Keratinocyte (primary cell): ENCODE results near the gene WWC2. TPM values are rescaled to one million over a fixed set of nuclear protein-coding genes. Genes with fewer than 3 reads are reported as not detected.

Experiments
- DNase-seq: peaks from one replicate; pipeline ENCODE4 v3.0.0-alpha.2; 2011; ENCODE audit warnings: low read depth, missing footprints, low spot score
- FAIRE-seq: peaks from 2 replicates; lab custom pipeline; 2011; peaks lifted over from hg19 to GRCh38; lab: Jason Lieb, UNC
- H2AFZ ChIP-seq: 2 replicates; pipeline ENCODE4 v1.6.0; 2012; ENCODE audit warnings: low read length, control low read depth, inconsistent platforms; ENCODE audit not compliant: control insufficient read depth
- H3K27ac ChIP-seq: 2 replicates; pipeline ENCODE4 v1.5.1; 2011; ENCODE audit warnings: low read length; ENCODE audit not compliant: control insufficient read depth, insufficient read depth
- H3K27me3 ChIP-seq: 3 replicates; pipeline ENCODE4 v1.6.0; 2011; ENCODE audit warnings: low read length; ENCODE audit not compliant: control insufficient read depth, insufficient read depth; ENCODE audit errors: extremely low read depth
- H3K36me3 ChIP-seq, 2 experiments: 2 replicates in 1 of 2; 3 replicates in 1 of 2; pipeline ENCODE4 v1.5.1; 2011; ENCODE audit warnings: low read length in 2 of 2, mild to moderate bottlenecking in 1 of 2; ENCODE audit not compliant: control insufficient read depth in 2 of 2, insufficient read depth in 2 of 2; ENCODE audit errors: extremely low read depth in 1 of 2
- H3K4me1 ChIP-seq: 3 replicates; pipeline ENCODE4 v1.5.1; 2011; ENCODE audit warnings: low read length; ENCODE audit not compliant: control insufficient read depth, insufficient read depth; ENCODE audit errors: extremely low read depth
- H3K4me2 ChIP-seq: 3 replicates; pipeline ENCODE4 v1.6.0; 2011; ENCODE audit warnings: low read depth, low read length; ENCODE audit not compliant: control insufficient read depth, insufficient read depth; ENCODE audit errors: extremely low read depth
- H3K4me3 ChIP-seq, 3 experiments: fragments of 200-600 bp in 1 of 3; sonication (generic) in 1 of 3; 2 replicates in 2 of 3; 3 replicates in 1 of 3; pipeline ENCODE4 v1.5.1; 2011 to 2016; ENCODE audit warnings: low read length in 3 of 3, mild to moderate bottlenecking in 3 of 3, control low read depth in 2 of 3, inconsistent platforms in 1 of 3, low read depth in 1 of 3, mixed read lengths in 1 of 3, mixed run types in 1 of 3, moderate library complexity in 1 of 3; ENCODE audit not compliant: control insufficient read depth in 2 of 3, insufficient read depth in 2 of 3; ENCODE audit errors: extremely low read depth in 1 of 3
- H3K79me2 ChIP-seq: 2 replicates; pipeline ENCODE4 v1.6.0; 2012; ENCODE audit warnings: low read length; ENCODE audit not compliant: control insufficient read depth, insufficient read depth
- H3K9ac ChIP-seq: 3 replicates; pipeline ENCODE4 v1.6.0; 2011; ENCODE audit warnings: low read length; ENCODE audit not compliant: control insufficient read depth, insufficient read depth; ENCODE audit errors: extremely low read depth
- H3K9me1 ChIP-seq: 3 replicates; pipeline ENCODE4 v1.6.0; 2011; ENCODE audit warnings: low read length; ENCODE audit not compliant: control insufficient read depth, insufficient read depth; ENCODE audit errors: extremely low read depth
- H3K9me3 ChIP-seq: 2 replicates; pipeline ENCODE4 v1.5.1; 2012; ENCODE audit warnings: low read depth, low read length; ENCODE audit not compliant: control insufficient read depth
- H4K20me1 ChIP-seq: 3 replicates; pipeline ENCODE4 v1.6.0; 2011; ENCODE audit warnings: low read length; ENCODE audit not compliant: control insufficient read depth, insufficient read depth; ENCODE audit errors: extremely low read depth
- EZH2 ChIP-seq: IDR thresholded peaks from one replicate; pipeline ENCODE4 v1.6.1; 2012; ENCODE audit warnings: inconsistent platforms, mild to moderate bottlenecking, low read length, moderate library complexity
- dilution Hi-C: fragments of 300-500 bp; cut with MboI; formaldehyde crosslinking; loops from one replicate; pipeline ENCODE4 v1.7.0; 2020; ENCODE audit warnings: low sequenced_read_pairs; ENCODE audit not compliant: extremely low pct_ligation_motif_present
- polyA plus RNA-seq, 5 experiments: library from polyadenylated mRNA; depleted of rRNA in 3 of 5; stranded (reverse) in 3 of 5; stranded (forward) in 1 of 5; unstranded in 1 of 5; fragments of >200 nt; gene quantifications; 1 replicate in 1 of 5; 2 replicates in 3 of 5; 3 replicates in 1 of 5; pipeline versions ENCODE4 v1.2.1 to v1.2.3, GENCODE V29; 2011 to 2012; ENCODE audit warnings: missing spikeins in 2 of 5, low read depth in 1 of 5, low replicate concordance in 1 of 5
- TF ChIP-seq, protein P1 (sequence below), 3 experiments: IDR thresholded peaks in 1 of 3; conservative IDR thresholded peaks in 1 of 3; optimal IDR thresholded peaks in 1 of 3; 2 replicates in 2 of 3; 3 replicates in 1 of 3; pipeline versions ENCODE3 to v1.5.1; 2011; ENCODE audit warnings: low read length in 3 of 3, mild to moderate bottlenecking in 3 of 3, moderate library complexity in 2 of 3, control low read depth in 1 of 3, inconsistent platforms in 1 of 3; ENCODE audit not compliant: insufficient read depth in 2 of 3; ENCODE audit errors: extremely low read depth in 1 of 3

Gene WWC2
- polyA plus RNA-seq, 1 donor (not counting 4 experiments of a cell fraction or from before 2014, with no cell fraction given): 15.4 TPM

DNA sequence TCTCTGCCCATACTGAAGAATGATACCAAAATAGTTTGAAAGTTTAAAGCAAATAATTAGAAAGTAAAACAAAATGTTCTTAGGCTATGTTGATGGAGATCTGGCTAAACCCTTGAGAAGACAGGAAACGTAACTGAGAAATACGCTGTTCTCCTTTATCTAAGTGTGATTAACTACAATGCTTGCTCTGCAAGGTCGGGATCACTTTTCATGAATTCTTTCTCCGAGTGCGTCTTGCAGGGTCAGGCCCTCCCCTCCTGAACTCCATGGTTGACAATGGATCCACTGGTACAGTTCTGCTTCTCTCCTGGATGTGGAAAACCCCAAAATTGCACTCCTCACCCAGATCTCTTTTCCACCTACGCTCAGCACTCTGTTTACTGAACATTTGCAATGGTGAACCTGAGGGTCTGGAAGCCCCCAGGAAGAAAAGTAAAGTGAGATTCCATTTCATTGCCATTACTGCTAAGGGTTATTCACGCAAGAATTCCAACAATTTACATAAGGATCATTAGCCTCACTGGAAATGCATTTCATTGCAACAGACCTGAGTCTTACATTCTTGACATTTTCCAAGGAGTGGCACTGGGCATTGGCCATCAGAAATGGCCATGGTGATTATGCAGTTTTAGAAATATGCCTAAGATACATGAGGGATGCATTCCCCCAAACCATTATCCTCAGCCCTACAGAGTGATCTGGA is 24.6 kb upstream of the WWC2 start:
- Histone ChIP-seq H4K20me1 (no peaks in the 10 kb centered on the region), H3K27me3 (no peaks in the 10 kb centered on the region), H3K27ac (no peak overlapping the region), H2AFZ (no peak overlapping the region), H3K9ac (no peak overlapping the region), H3K36me3 (no peaks in the 10 kb centered on the region), H3K4me3 (no peak overlapping the region), H3K9me1 (no peaks in the 10 kb centered on the region), H3K4me2 (no peak overlapping the region), H3K4me1 (peaks cover 3% of the 10 kb centered on the region), H3K79me2 (no peaks in the 10 kb centered on the region), H3K9me3 (no peaks in the 10 kb centered on the region)
- TF ChIP-seq EZH2: no peak
- TF ChIP-seq, protein P1, sequence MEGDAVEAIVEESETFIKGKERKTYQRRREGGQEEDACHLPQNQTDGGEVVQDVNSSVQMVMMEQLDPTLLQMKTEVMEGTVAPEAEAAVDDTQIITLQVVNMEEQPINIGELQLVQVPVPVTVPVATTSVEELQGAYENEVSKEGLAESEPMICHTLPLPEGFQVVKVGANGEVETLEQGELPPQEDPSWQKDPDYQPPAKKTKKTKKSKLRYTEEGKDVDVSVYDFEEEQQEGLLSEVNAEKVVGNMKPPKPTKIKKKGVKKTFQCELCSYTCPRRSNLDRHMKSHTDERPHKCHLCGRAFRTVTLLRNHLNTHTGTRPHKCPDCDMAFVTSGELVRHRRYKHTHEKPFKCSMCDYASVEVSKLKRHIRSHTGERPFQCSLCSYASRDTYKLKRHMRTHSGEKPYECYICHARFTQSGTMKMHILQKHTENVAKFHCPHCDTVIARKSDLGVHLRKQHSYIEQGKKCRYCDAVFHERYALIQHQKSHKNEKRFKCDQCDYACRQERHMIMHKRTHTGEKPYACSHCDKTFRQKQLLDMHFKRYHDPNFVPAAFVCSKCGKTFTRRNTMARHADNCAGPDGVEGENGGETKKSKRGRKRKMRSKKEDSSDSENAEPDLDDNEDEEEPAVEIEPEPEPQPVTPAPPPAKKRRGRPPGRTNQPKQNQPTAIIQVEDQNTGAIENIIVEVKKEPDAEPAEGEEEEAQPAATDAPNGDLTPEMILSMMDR (optimal IDR thresholded peaks at IDR 0.05 in 1 of 3, IDR thresholded peaks at IDR 0.05 in 1 of 3, conservative IDR thresholded peaks at IDR 0.05 in 1 of 3; ENCODE audit: extremely low read depth in 1 of 3, insufficient read depth in 2 of 3, low read length in 3 of 3): no peak
- dilution Hi-C loops: no loop called here
- no peak for FAIRE-seq
- no peak for DNase-seq

DNA sequence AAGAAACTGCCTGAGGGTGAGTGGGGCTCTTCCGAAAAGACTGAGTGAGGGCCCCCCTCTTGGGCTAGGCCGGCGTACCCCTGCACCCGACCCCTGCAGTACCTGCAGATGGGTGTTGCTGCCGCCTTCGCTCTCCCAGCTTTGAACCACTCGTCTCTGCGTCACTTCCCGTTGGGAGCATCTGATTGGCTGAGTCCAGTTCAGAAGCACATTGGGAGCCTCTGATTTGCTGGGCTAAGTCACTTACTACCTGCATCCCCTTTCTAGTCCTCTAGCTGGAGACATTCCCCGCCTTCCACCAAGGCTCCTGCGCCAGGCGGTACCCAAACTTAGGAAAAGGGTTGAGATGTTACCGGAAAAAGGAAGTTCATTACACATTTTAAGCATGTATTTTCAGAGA is 20.4 kb upstream of the WWC2 start:
- no peaks in the 10 kb centered on the region for H4K20me1 ChIP-seq
- no peak for DNase-seq
- no peaks in the 10 kb centered on the region for H3K79me2 ChIP-seq
- dilution Hi-C loops: no loop called here
- no peak overlapping the region for H3K4me2 ChIP-seq
- H3K9me3 ChIP-seq: no peaks in the 10 kb centered on the region
- no peak overlapping the region for H2AFZ ChIP-seq
- H3K36me3 ChIP-seq: no peaks in the 10 kb centered on the region
- no peaks in the 10 kb centered on the region for H3K9me1 ChIP-seq
- H3K4me3 ChIP-seq: no peak overlapping the region
- H3K9ac ChIP-seq: no peak overlapping the region
- no peak for TF ChIP-seq EZH2
- no peaks in the 10 kb centered on the region for H3K27me3 ChIP-seq
- FAIRE-seq: no peak
- H3K4me1 ChIP-seq: no peaks in the 10 kb centered on the region
- no peak overlapping the region for H3K27ac ChIP-seq
